Right cardiac atrium (tissue), 5 donors: ENCODE measurements around the gene FGF9. TPM values are rescaled to one million over a fixed set of nuclear protein-coding genes. Genes with fewer than 3 reads are reported as not detected.

Experiments used
- ATAC-seq, 2 donors: fragments of 200-7000 bp; cut with Tn5 transposase; one replicate each; pipeline versions ENCODE4 v1.8.0 to v1.9.1; 2020; ENCODE audit warnings: moderate library complexity in 2 of 2, mild to moderate bottlenecking in 1 of 2
- DNase-seq, 3 donors: peaks; one replicate each; pipeline ENCODE4 v3.0.0-alpha.2; 2020
- H3K27ac ChIP-seq: one replicate; pipeline ENCODE4 v1.5.1; 2013; ENCODE audit warnings: mild to moderate bottlenecking, low read length, control low read depth, moderate library complexity
- H3K27me3 ChIP-seq: one replicate; pipeline ENCODE4 v1.6.1; 2013; ENCODE audit not compliant: control insufficient read depth, insufficient read depth
- H3K4me1 ChIP-seq: one replicate; pipeline ENCODE4 v1.6.1; 2013; ENCODE audit warnings: low read length; ENCODE audit not compliant: control insufficient read depth, insufficient read depth
- H3K4me3 ChIP-seq: one replicate; pipeline ENCODE4 v1.5.1; 2013; ENCODE audit warnings: low read length, control low read depth
- H3K9me3 ChIP-seq: one replicate; pipeline ENCODE4 v1.6.1; 2013; ENCODE audit warnings: low read length; ENCODE audit not compliant: control insufficient read depth
- WGBS: extraction: QIAGEN DNeasy Blood & Tissue Kit; methylation state at CpG from one replicate; pipeline ENCODE4 v1.1.7; 2013; 5-methylcytosine and 5-hydroxymethylcytosine counted together
- intact Hi-C, 4 donors: fragments of 100-400 bp; cut with DNase I; formaldehyde crosslinking; loops; one replicate each; pipeline versions ENCODE4 v1.11.0 to v1.14.0; 2022 to 2023
- polyA plus RNA-seq: library from polyadenylated mRNA; stranded (reverse); fragments of 200-250 nt; gene quantifications from one replicate; pipeline ENCODE4 v1.2.3, GENCODE V29; 2013
- total RNA-seq, 4 donors: library from RNA; stranded (reverse); fragmentation: NEBNext Ultra II Directional; extraction: Animal tissue kit (Norgen Biotek cat#: 25700); gene quantifications; one replicate each; pipeline ENCODE4 v1.2.1, GENCODE V29; 2021
- donor health status: healthy with polysubstance abuse.
- donor health status: DM: no; HTN: yes; CAD: no.
- donor health status: DM: no; HTN: no; CAD: no.
- donor health status: DM: no; HTN: yes; CAD: no; lungs with severe emphysema.
- donor health status: DM: yes; HTN: yes; CAD: no.

The FGF9 gene
- total and polyA plus RNA-seq, 5 donors: 3.6 to 13.0 (median 11.3) TPM

- H3K4me1 ChIP-seq: no peaks in the 10 kb centered on the region
- no peaks in the 10 kb centered on the region for H3K9me3 ChIP-seq
- WGBS: 83% methylated on average over 10 of the region's 10 CpGs
- no peaks in the 10 kb centered on the region for H3K27me3 ChIP-seq
- intact Hi-C loops: no loop called here
- ATAC-seq (no peak), DNase-seq (no peak)
- no peak overlapping the region for H3K27ac ChIP-seq
- no peak overlapping the region for H3K4me3 ChIP-seq
These were observed 20.6 kb downstream of the FGF9 start for GRCh38 chr13:21691500-21691899.

DNA sequence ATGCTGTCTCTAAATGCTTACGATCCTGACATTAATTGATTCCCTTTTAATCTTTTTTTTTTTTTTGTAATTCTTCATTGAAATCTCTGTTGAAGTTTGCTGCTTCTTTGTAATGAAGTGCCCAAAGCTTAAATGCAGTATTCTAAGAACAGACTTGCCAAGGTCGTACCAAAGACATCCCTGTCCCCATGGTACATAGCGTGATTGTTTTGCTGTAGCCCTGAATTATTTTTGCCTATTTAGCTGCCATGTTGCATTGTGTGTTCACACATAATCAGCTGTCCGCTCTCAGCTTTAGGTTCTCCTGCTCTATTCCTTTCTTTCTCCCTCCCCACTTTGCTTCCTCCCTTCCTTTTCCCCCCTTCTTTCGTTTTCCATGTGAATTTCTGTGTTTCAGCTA is 21.1 kb downstream of the FGF9 start:
- Histone ChIP-seq H3K4me1 (no peaks in the 10 kb centered on the region), H3K27me3 (no peaks in the 10 kb centered on the region), H3K9me3 (no peaks in the 10 kb centered on the region), H3K4me3 (no peak overlapping the region), H3K27ac (no peak overlapping the region)
- ATAC-seq (no peak), DNase-seq (no peak)
- intact Hi-C loops: no loop called here
- 82% methylated on average over 5 of the region's 5 CpGs for WGBS

GRCh38 chr13:21694831-21695230 is 24.0 kb downstream of the FGF9 start:
- ATAC-seq (peak in 1 of 2 donors; percentile 55), DNase-seq (peak in 2 of 3 donors; percentile 72 to 78)
- WGBS: 65% methylated on average over 4 of the region's 4 CpGs
- no peaks in the 10 kb centered on the region for H3K27me3 ChIP-seq
- peaks cover 4% of the 10 kb centered on the region for H3K4me1 ChIP-seq
- H3K27ac ChIP-seq: no peak overlapping the region
- no peaks in the 10 kb centered on the region for H3K9me3 ChIP-seq
- intact Hi-C loops: no loop called here
- no peak overlapping the region for H3K4me3 ChIP-seq

DNA sequence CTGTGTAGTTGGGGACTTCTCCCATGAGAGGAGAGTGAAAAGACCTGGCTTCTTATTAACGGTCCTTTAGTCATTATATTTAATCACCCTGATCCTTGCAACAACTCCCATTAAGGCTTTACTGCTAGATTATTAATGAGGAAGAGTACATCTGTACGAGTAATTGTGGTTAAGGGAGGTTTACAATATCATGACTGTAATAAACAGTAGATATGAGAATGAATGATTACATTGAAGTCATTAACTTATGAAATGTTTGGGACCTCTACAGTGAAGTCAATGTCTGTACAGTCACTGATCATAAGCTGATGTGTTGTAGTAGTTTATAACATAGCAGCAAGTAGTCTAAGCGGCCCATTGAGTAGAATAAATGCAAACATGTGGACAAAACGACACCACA is 24.7 kb downstream of the FGF9 start:
- DNase-seq (no peak), ATAC-seq (no peak)
- Histone ChIP-seq H3K9me3 (no peaks in the 10 kb centered on the region), H3K4me3 (no peak overlapping the region), H3K27me3 (no peaks in the 10 kb centered on the region), H3K4me1 (peaks cover 4% of the 10 kb centered on the region), H3K27ac (no peak overlapping the region)
- intact Hi-C loops: no loop called here
- 83% methylated on average over 4 of the region's 4 CpGs for WGBS

DNA sequence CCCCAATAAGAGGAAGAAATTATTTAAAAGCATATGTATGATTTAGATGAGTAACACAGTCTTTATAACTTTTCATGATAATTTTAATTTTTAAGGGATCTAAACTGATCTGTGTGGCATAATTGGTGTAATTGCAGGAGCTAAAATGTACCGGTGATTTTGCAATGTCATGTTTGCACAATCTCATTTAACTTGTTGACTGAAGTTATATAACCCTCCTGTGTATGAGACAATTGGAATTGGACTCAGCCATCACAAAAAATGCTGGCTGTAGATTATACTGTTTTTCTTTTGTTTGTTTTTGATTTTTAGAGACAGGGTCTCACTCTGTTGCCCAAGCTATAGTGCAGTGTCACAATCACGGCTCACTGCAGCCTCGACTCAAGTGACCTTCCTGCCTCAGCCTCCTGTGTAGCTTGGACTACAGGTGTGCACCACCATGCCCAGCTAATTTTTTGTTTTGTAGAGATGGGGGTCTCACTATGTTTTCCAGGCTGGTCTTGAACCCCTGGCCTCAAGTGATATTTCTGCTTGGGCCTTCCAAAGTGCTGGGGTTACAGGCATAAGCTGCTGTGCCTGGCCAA is 26.1 kb downstream of the FGF9 start:
- Histone ChIP-seq H3K9me3 (no peaks in the 10 kb centered on the region), H3K27ac (no peak overlapping the region), H3K4me3 (no peak overlapping the region), H3K27me3 (no peaks in the 10 kb centered on the region), H3K4me1 (peaks cover 4% of the 10 kb centered on the region)
- 82% methylated on average over 3 of the region's 3 CpGs for WGBS
- intact Hi-C loops: no loop called here
- ATAC-seq: no peak
- DNase-seq: no peak

DNA sequence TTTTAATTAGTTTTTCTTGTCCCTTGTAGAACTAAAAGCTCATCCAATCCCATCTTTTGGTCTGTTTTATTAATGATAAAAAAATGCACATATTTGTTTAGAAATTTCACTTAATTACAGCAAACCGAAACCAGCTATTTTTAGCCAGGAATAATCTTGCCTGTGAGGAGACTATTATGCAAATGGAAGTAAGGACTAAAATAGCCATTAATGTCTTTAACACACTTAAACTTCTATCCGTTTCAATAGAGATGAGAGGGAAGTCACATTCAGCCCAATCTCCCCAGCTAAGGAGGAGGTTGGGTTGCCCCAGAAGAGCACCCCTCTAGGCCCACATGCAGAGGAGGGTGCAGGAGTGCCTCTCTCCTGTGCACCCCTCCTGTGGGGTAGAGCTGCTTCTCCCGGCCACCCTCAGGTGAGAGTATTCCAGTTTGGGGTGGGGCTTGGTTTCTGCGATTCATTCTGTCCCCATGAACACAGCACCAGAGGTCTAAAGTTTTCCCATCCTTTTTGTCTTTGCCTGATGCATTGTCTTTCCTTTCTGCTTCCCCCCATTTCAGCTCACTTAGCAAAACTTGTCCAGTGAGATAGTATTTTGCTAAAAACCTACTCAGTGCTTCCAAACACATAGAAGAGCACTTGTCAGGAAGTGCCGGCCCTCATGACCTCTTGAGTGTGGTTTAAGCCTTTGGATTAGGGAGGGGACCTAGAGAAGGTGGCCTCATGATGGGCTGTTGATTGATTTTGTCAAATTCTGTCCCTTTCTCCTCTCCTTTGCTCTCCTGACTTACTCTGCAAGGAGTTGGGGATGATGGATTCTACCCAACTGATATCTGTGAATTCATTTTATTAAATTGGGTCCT is 28.2 kb downstream of the FGF9 start:
- no peak overlapping the region for H3K4me3 ChIP-seq
- H3K9me3 ChIP-seq: no peaks in the 10 kb centered on the region
- WGBS: 54% methylated on average over 5 of the region's 5 CpGs
- intact Hi-C loops: no loop called here
- ATAC-seq: peak in 1 of 2 donors; percentile 19
- H3K27ac ChIP-seq: no peak overlapping the region
- peaks cover 4% of the 10 kb centered on the region for H3K4me1 ChIP-seq
- DNase-seq: no peak
- H3K27me3 ChIP-seq: no peaks in the 10 kb centered on the region

DNA sequence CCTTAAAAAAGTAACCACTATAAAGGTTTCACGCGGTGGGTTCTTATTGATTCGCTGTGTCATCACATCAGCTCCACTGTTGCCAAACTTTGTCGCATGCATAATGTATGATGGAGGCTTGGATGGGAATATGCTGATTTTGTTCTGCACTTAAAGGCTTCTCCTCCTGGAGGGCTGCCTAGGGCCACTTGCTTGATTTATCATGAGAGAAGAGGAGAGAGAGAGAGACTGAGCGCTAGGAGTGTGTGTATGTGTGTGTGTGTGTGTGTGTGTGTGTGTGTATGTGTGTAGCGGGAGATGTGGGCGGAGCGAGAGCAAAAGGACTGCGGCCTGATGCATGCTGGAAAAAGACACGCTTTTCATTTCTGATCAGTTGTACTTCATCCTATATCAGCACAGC is 30.6 kb downstream of the FGF9 start:
- ATAC-seq (no peak), DNase-seq (no peak)
- intact Hi-C loops: no loop called here
- Histone ChIP-seq H3K4me3 (no peak overlapping the region), H3K4me1 (peaks cover 4% of the 10 kb centered on the region), H3K9me3 (no peaks in the 10 kb centered on the region), H3K27ac (no peak overlapping the region), H3K27me3 (no peaks in the 10 kb centered on the region)
- 90% methylated on average over 10 of the region's 10 CpGs for WGBS

DNA sequence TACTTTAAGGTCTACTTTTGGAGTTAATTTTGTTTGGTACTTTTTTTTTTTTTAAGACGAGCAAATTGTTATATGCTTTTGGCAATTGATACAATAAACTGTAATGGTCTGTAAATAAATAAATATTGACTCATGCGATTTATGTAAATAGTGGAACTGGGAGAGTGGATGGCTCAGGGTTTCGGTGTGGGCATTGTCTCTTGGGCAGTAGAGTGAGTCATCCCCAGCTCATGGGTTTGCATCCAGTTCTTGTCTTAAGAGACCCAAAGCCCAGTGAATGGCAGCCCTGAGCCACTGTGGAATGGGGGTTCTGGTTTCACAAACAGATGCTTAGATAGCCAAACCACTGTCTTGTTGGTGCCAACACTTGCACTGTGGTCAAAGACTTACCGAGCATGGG is 33.0 kb downstream of the FGF9 start:
- ATAC-seq: no peak
- no peak overlapping the region for H3K4me3 ChIP-seq
- intact Hi-C loops: no loop called here
- DNase-seq: no peak
- WGBS: 87% methylated on average over 4 of the region's 4 CpGs
- H3K9me3 ChIP-seq: no peaks in the 10 kb centered on the region
- no peak overlapping the region for H3K27ac ChIP-seq
- no peaks in the 10 kb centered on the region for H3K27me3 ChIP-seq
- peaks cover 4% of the 10 kb centered on the region for H3K4me1 ChIP-seq

DNA sequence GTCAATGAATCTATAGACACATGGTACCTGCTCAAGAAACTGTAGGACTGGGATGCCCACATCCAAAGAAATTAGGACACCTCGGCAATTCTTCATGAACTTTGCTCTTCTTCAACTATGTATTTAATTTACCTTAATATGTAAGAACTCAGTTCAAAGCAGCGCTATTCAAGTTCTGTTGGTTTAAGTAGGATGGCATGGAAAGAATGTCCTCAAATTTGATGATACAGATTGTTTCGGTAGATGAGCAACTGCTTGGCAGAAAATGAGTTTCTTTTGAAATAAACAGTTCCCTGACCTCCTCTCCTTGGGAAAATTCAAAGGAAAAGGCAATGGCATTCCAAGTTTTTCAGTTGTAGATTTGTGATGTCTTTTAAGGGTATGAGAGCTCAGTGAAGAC is 36.7 kb downstream of the FGF9 start:
- no peaks in the 10 kb centered on the region for H3K4me1 ChIP-seq
- intact Hi-C loops: no loop called here
- no peak overlapping the region for H3K27ac ChIP-seq
- DNase-seq (no peak), ATAC-seq (no peak)
- H3K27me3 ChIP-seq: no peaks in the 10 kb centered on the region
- no peaks in the 10 kb centered on the region for H3K9me3 ChIP-seq
- 85% methylated on average over 3 of the region's 3 CpGs for WGBS
- no peak overlapping the region for H3K4me3 ChIP-seq

- H3K4me3 ChIP-seq: no peak overlapping the region
- H3K27ac ChIP-seq: no peak overlapping the region
- H3K27me3 ChIP-seq: no peaks in the 10 kb centered on the region
- H3K9me3 ChIP-seq: no peaks in the 10 kb centered on the region
- 50% methylated on average over 1 of the region's 1 CpG for WGBS
- DNase-seq (no peak), ATAC-seq (no peak)
- H3K4me1 ChIP-seq: no peaks in the 10 kb centered on the region
- intact Hi-C loops: no loop called here
These were observed 38.8 kb downstream of the FGF9 start for GRCh38 chr13:21709697-21710096.

GRCh38 chr13:21710163-21710562 is 39.3 kb downstream of the FGF9 start:
- Histone ChIP-seq H3K27me3 (no peaks in the 10 kb centered on the region), H3K9me3 (no peaks in the 10 kb centered on the region), H3K27ac (no peak overlapping the region), H3K4me1 (no peaks in the 10 kb centered on the region), H3K4me3 (no peak overlapping the region)
- intact Hi-C loops: no loop called here
- ATAC-seq: no peak
- no peak for DNase-seq
- WGBS: 78% methylated on average over 2 of the region's 2 CpGs
